Subcutaneous adipose tissue (tissue), 4 donors: ENCODE measurements around the gene SLC39A8. TPM values are rescaled to one million over a fixed set of nuclear protein-coding genes. Genes with fewer than 3 reads are reported as not detected.

Experiments used
- total RNA-seq, 4 donors: library from RNA; depleted of rRNA; stranded (reverse); fragments of >200 nt; gene quantifications; one replicate each; pipeline ENCODE4 v1.1.0, GENCODE V29; 2016
- TF ChIP-seq, protein P1 (sequence below): fragments of 450-650 bp; IDR thresholded peaks from one replicate; pipeline ENCODE4 v1.5.1; 2016; ENCODE audit warnings: low read depth, mild to moderate bottlenecking, control low read depth, antibody characterized with exemption, moderate library complexity

Gene SLC39A8
- total RNA-seq, 4 donors from 2014 or later = 8.9 to 56.3 (median 21.4) TPM

DNA sequence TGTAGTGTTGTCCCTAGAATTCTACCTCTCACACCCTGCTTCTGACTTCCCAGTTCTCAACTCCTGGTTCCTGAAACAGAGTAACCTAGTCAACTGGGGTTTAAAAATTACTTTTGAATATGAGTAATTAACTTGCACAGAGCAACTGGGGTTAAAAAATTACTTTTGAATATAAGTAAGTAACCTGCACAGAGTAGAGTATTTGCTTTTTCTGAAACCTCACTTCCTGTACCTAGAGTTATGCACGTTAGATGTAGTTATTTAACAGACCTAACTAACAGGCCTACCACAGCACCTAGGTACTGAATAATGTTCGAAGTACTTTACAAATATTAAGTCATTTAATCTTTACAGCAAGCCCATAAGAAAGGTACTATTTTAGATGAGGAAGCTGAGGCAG is 32.9 kb downstream of the SLC39A8 start:
- TF ChIP-seq, protein P1, sequence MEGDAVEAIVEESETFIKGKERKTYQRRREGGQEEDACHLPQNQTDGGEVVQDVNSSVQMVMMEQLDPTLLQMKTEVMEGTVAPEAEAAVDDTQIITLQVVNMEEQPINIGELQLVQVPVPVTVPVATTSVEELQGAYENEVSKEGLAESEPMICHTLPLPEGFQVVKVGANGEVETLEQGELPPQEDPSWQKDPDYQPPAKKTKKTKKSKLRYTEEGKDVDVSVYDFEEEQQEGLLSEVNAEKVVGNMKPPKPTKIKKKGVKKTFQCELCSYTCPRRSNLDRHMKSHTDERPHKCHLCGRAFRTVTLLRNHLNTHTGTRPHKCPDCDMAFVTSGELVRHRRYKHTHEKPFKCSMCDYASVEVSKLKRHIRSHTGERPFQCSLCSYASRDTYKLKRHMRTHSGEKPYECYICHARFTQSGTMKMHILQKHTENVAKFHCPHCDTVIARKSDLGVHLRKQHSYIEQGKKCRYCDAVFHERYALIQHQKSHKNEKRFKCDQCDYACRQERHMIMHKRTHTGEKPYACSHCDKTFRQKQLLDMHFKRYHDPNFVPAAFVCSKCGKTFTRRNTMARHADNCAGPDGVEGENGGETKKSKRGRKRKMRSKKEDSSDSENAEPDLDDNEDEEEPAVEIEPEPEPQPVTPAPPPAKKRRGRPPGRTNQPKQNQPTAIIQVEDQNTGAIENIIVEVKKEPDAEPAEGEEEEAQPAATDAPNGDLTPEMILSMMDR = no peak

DNA sequence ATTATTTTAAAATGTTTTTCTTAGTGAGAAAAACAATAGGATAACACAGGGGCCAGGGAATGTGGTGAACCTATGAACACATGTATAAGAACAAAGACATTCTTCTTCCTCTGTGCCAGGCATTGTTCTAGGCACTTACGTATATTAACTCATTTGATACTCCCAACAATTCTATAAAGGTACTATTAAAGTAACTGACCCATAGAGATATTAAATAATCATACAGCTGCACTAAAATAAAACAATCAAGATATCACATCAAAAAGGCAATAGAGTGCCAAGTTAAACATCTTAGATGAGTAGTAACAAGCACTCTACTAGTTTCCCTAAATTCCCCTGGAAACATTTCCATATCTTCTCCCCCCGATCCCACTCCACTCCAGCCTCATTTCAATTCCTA is 33.4 kb downstream of the SLC39A8 start:
- TF ChIP-seq, protein P1 = no peak

DNA sequence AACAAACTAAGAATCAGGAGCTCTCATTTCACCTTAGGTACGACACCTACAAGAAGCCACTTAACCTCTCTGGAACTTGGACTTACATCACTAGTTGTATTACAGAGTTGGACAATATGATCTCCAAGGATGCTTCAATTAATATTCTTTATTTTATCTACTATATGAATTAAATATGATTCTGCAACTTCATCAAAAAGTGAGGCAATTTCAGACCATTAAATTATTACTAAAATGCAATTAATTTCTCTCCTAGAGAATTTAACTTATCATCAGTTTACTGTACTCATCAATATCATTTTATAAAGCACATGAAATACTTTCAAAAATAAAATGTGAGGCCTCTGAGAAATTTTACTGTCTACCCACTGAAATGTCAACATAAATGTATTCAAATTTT is 33.9 kb downstream of the SLC39A8 start:
- TF ChIP-seq, protein P1 = no peak

DNA sequence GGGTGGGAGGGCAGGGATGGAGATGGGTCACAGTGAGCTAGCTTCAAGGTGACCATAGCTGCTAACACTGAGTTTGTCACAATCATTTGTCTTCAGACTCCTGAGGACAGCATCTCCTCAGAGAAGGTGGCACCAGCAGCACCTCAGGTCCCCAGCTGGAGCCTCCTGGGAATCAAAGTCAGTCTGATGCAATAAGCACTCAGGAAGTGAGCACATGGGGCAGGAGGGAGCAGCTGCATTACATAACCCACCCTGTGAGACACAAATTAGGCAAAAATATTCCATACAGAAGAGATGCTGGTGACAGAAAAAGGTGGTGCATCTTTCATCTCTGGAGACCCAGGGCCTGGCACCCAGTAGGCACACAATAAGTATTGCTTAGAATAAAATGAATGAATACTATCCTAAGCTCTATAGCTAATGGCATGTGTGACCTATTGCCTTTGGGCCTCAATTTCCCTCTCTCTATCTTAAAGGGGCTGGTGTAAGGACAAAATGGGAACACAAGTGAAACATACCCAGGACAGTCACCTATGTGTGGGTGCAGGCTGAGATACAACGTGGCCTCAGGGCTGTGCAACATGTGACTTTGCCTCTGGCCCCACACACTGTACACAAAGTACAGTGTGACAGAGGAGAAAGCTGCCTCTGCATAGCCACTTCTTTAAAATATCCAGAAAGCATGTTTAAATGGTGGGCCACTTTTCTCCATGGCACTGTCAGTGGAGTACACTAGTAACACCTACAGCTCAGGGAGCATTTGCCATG is 37.1 kb downstream of the SLC39A8 start:
- TF ChIP-seq, protein P1 = no peak

DNA sequence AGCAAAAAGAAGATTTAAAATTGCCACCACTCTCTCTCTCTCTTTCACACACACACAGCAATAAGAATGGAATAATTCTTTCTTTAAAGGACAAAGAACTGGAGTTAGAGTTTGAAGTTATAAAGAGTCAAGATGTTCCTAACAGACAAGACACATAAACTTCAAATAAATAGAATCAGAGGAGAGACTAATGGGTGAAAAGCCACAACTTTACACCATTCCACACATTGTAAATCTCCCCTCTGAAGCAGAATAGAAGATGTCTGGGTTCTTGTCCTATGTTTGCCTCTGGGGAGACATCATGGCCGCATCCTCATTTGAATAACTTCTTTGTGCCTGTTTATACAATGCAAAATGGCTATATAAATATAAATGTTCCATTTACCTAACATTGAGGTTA is 39.6 kb downstream of the SLC39A8 start:
- TF ChIP-seq, protein P1 = no peak

DNA sequence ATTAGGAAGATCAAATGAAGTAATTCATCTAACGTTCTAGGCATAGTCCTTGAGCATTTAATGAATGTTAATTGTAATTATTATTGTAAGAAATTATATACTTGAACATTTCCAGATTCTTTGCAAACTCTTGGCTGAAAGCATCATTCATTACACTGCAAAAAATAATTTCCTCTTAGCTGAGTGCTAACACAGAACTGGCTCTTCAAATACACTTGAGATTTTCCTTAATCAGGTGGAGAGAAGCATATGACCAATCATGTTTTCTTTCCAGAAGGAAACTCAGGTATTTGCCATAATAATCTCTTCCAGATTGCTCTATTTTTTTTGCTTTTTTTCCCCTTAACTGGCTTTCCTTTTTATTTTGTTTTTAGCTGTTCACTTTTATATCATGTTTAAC is 42.5 kb downstream of the SLC39A8 start:
- TF ChIP-seq, protein P1 = no peak

DNA sequence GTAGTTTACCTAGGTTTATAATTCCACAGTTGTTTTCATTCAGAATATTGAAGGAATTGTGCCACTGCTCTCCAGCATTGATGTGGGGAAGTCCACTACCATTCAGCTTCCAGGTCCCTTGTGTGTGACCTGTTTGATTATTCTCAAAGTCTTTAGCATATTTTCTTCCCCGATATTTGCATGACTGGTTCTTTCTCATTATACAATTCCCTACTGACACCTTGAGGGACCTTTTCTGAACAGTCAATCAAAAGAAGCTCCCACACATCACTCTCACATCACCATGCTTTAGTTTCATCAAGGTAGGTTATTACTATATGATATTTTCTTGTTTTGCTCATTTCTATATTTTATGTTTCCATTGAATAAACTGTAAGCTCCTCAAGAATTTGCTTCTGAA is 44.1 kb downstream of the SLC39A8 start:
- TF ChIP-seq, protein P1 = no peak
